HL-60 (cell line): Measurements from ENCODE around the gene PRKACG.
A peak's percentile ranks its signal among the peaks of the same experiment; 100 is the strongest.

Source experiments
- DNase-seq, 2 experiments: peaks; one replicate each; pipeline ENCODE4 v3.0.0-alpha.2; 2010 to 2020; ENCODE audit warnings: low read depth in 1 of 2, low spot score in 1 of 2
- H3K27ac ChIP-seq: fragments of 250-450 bp; sonication (Bioruptor Pico); replicated peaks from 2 replicates; pipeline ENCODE4 v1.5.1; 2020; ENCODE audit warnings: mild to moderate bottlenecking, moderate library complexity
- H3K27me3 ChIP-seq: fragments of 250-450 bp; sonication (Bioruptor Pico); 2 replicates; pipeline ENCODE4 v1.5.1; 2021; ENCODE audit warnings: mild to moderate bottlenecking, moderate library complexity; ENCODE audit not compliant: insufficient read depth, poor library complexity, severe bottlenecking
- H3K4me3 ChIP-seq: replicated peaks from 2 replicates; pipeline ENCODE4 v1.5.1; 2011; ENCODE audit warnings: mild to moderate bottlenecking, control low read depth, low read length; ENCODE audit not compliant: insufficient read depth
- CTCF ChIP-seq: IDR thresholded peaks from one replicate; pipeline ENCODE4 v1.5.1; 2011; ENCODE audit warnings: low read length, control low read depth, inconsistent platforms; ENCODE audit not compliant: insufficient read depth
- GABPA ChIP-seq: IDR thresholded peaks from 2 replicates; pipeline ENCODE4 v1.6.1; 2012; ENCODE audit warnings: low read depth
- POLR2AphosphoS5 ChIP-seq: IDR thresholded peaks from 2 replicates; pipeline ENCODE4 v1.6.1; 2012; ENCODE audit warnings: low read depth
- REST ChIP-seq: IDR thresholded peaks from 2 replicates; pipeline ENCODE4 v1.6.1; 2012; ENCODE audit warnings: low read depth; ENCODE audit not compliant: insufficient replicate concordance
- SPI1 ChIP-seq: IDR thresholded peaks from 2 replicates; pipeline ENCODE4 v1.6.1; 2012; ENCODE audit warnings: low read depth, mild to moderate bottlenecking, borderline replicate concordance

The PRKACG gene

GRCh38 chr9:69013382-69013727 is 558 bp downstream of the PRKACG start:
- no peak for DNase-seq
- no peak overlapping the region for H3K4me3 ChIP-seq
- H3K27me3 ChIP-seq: peaks cover 3% of the 10 kb centered on the region
- TF ChIP-seq REST (no peak), CTCF (no peak), POLR2AphosphoS5 (no peak), SPI1 (no peak), GABPA (no peak)
- H3K27ac ChIP-seq: no peak overlapping the region

GRCh38 chr9:69012696-69013381 is 1.1 kb downstream of the PRKACG start:
- peak in 1 of 2 experiments; percentile 58 for DNase-seq
- Histone ChIP-seq H3K27ac (no peak overlapping the region), H3K27me3 (peaks cover 3% of the 10 kb centered on the region), H3K4me3 (no peak overlapping the region)
- peak; percentile 82 for TF ChIP-seq POLR2AphosphoS5
- no peak for TF ChIP-seq GABPA

- no peak for TF ChIP-seq CTCF
- TF ChIP-seq SPI1: no peak
- no peak for TF ChIP-seq GABPA
- TF ChIP-seq REST: no peak
- no peak for TF ChIP-seq POLR2AphosphoS5
- no peak overlapping the region for H3K27ac ChIP-seq
- H3K4me3 ChIP-seq: no peak overlapping the region
- no peak for DNase-seq
- no peaks in the 10 kb centered on the region for H3K27me3 ChIP-seq
These were observed 4.2 kb downstream of the PRKACG start for GRCh38 chr9:69009708-69010107.

GRCh38 chr9:69004836-69005235 is 9.1 kb downstream of the PRKACG start:
- no peak for DNase-seq
- Histone ChIP-seq H3K4me3 (no peak overlapping the region), H3K27ac (no peak overlapping the region), H3K27me3 (no peaks in the 10 kb centered on the region)
- TF ChIP-seq POLR2AphosphoS5 (no peak), GABPA (no peak), REST (no peak), CTCF (no peak), SPI1 (no peak)
